GM12878 (cell line): ENCODE data around the gene ARHGAP15.

ENCODE experiments used
- ATF3 ChIP-seq: IDR thresholded peaks from 2 replicates; pipeline ENCODE4 v1.6.1; 2011; ENCODE audit warnings: low read depth, mild to moderate bottlenecking, low read length, moderate library complexity, borderline replicate concordance; ENCODE audit errors: extremely low read depth
- POLR2A ChIP-seq: IDR thresholded peaks from 2 replicates; pipeline ENCODE4 v1.6.1; 2011; ENCODE audit warnings: low read depth, mild to moderate bottlenecking, low read length
- RFX5 ChIP-seq: IDR thresholded peaks from 2 replicates; pipeline ENCODE4 v1.6.1; 2011; ENCODE audit warnings: low read depth, low read length, improper control_type of control experiment

GRCh38 chr2:143560724-143561123 lies 431.5 kb downstream of the ARHGAP15 start:
- TF ChIP-seq ATF3: no peak
- no peak for TF ChIP-seq POLR2A
- TF ChIP-seq RFX5: no peak
